Stimulated activated CD4-positive, alpha-beta T cell treated with anti-CD3 and anti-CD28 coated beads, TNF-alpha, amount 100 ng/mL, for 24 hours (primary cell): ENCODE data around the gene ANKRD29.
A peak's percentile ranks its signal among the peaks of the same experiment; 100 is the strongest.

ENCODE experiments used
- DNase-seq, 3 experiments: peaks; one replicate each; pipeline ENCODE4 v3.0.0-alpha.2; 2020; ENCODE audit warnings: low read depth in 3 of 3

ANKRD29 gene

DNA sequence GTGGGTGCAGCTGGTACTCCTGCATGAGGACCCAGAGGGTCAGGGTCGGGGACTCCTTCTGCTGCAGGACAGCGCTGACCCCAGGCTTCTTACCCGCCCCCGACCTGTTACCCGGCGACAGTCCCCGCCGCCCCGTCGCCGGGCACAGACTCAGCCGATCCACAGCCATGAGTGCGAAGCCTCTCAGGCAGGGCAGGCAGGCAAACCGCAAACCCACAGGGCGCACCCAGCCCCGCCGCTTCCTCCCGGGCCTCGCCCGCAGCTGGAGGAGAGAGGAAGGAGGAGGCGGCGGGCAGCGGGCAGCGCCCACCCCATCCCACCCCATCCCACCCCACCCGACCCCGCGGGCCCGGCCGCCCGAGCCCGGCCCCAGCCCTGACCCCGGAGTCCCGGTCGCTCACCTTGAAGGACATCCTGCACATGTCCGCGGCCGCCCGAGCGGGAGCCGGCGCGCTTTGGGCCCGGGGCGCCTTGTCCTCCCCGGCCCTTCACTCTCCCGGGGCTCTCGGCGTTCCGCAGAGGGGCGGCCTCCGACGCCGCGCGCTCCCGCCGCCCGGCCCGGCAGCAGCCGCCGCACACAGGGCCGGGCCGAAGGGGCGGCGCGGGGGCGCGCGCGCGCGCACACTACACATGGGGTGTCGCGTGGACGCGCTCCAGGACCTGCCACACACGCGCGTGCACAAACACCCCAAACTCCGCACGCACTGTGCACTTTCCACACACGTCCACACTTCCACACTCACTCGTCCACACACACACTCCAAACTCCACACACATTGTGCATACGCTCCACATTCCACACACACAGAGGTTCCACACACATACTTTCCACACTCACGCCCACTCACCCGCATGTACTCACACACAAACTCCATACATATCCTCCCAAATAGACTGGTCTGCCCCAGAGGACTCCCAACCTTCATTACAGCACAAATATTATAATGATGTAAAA lies at the start of gene ANKRD29:
ANKRD29 (minus strand) TSS at position 603 of the 955 bp plus-strand sequence; CDS start at position 422, 181 bp downstream.
- peak; percentile 1 to 44 (median 15) for DNase-seq

DNA sequence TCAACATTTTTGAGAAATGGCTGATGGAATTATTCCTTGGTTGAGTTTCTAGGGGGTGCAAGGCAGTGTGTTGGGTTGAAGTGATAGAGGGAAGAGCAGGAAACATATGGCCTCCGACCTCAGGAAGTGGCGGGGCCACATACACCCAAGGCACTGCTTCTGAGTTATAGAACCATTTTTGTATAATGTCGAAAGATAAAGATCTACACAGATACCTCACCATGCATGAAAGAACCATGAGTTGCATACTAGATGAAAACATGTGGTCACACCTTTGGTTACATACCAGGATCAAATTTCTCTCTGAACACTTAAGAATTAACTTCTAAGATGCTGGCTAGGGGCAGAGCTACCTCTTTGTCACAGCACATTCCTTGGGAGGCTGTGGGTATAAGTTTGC lies 49.7 kb upstream of the ANKRD29 start:
- no peak for DNase-seq

DNA sequence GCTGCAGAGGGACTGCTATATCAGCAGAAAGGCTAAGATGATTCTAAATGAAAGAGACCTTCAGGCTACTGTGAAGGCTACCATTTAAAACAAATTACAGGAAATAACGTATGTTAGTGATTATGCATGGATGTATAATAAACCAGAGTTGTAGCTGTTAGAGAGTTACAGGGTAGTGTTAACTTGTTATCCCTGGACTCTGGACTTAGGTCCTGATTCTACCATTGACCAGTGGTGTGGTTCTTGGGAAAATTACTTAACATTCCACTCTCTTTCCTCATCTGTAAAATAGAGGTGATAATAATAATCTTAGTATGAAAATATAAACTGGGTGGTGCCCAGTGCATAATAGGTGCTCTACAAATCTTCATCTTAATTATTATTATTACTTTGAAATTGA lies 48.7 kb upstream of the ANKRD29 start:
- no peak for DNase-seq

- no peak for DNase-seq
Observed at GRCh38 chr18:23710946-23711345, 48.2 kb upstream of the ANKRD29 start.

DNA sequence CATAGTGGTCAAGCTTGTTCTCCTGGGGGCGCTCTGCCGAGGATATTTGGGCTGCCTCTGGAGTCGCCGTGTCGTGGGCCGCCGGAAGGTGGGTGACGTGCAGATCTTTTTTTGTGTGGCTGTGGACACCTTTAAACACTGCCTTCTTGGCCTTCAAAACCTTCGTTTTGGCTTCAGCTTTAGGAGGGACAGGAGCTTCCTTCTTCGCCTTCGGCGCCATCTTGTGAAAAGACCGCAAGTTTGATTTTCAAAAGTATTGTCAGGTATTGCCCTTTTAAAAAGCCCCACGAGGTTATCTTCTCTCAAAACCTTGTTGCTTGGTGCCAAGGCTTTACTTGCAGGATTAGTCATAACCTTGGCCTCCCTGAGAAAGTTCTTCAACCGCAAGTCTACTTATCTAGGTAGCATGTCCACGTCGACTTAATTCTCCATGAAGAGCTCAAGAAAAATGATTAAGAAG lies 47.4 kb upstream of the ANKRD29 start:
- DNase-seq: no peak

DNA sequence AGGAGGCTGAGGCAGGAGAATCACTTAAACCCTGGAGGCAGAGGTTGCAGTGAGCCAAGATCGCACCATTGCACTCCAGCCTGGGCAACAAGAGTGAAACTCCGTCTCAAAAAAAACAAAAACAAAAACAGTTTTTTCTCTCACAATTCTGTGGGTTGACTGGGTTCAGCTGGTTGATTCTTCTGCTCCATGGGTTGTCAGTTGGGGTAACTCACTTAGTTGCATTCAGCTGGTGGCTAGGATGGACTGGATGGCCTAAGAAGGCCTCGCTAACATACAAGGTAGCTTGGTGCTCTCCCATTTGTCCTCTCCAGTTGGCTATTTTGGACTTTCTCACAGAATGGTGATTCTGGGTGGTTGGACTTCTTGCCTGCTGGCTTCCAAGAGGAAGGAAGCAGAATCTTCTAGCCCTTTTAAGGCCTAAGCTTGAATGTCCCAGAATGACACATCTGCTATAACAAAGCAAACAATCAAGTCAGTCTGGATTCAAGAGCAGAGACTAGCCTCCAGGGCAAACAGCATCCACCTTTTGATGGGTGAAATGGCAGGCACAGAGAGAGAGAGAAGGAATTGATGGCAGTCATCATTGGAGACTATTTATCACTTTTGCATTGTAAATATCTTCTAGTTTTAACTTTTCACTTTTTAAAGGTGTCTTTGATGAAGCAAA lies 44.4 kb upstream of the ANKRD29 start:
- no peak for DNase-seq

- no peak for DNase-seq
Observed at GRCh38 chr18:23704806-23705205, 42.1 kb upstream of the ANKRD29 start.

- no peak for DNase-seq
Observed at GRCh38 chr18:23703987-23704384, 41.3 kb upstream of the ANKRD29 start.

DNA sequence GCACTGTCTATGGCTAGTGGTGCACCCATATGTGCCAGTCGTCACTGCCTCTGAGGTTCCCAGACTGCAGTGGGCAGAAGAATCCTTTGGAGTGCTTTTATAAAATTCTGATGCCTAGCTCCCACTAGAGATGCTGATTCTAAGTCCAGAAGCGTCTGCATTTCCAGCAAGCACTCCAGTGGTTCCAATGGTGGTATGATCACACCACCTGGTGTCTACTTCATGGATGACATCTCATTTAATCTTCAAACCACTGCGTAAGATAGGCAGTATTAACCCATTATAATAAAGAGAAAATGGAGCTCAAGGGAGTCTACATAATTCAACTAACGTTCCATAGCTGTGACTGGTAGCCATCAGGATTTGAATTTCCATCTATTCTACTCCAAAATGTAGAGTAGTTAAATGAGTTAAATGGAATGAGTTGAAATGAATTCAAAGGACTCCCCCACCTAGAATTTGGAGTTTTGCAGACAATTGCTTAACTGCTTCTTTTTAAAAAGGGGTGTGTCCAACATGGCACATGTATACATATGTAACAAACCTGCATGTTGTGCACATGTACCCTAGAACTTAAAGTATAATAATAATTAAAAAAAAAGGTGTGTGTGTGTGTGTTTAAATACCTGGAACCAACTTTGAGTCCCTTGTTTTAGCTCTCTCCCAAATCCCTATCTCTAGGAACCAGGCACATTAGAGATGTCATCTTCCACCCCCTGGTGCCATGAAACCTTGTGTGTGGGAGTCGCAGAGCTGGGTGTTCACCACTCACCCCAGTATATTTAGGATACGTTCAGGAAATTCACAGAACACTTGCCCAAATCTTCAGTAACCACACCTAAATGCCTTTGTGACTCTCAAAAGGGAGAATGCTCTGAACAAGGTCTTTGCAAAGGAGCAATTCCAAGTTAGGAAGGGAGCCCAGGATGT lies 40.6 kb upstream of the ANKRD29 start:
- DNase-seq: no peak

DNA sequence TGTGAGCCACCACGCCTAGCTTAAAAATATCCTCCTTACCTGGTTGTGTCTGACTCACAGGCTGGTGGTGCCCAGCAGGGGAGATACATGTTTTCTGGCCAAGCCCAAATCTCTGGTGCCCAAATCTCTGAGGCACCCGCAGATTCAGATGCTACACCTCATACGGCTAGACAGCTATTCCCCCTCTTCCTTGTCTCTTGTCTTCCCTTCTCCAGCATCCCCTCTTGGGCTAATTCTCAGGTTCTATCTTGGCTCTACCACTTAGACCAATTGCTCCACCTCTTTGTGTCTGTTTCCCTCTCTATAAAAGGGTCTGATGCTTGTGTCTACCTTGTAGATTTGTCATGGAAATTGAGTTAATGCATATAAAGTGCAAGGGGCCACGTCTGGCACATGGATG lies 39.9 kb upstream of the ANKRD29 start:
- DNase-seq: no peak

GRCh38 chr18:23701544-23702064 lies 38.9 kb upstream of the ANKRD29 start:
- DNase-seq: no peak

- no peak for DNase-seq
Observed at GRCh38 chr18:23701017-23701416, 38.3 kb upstream of the ANKRD29 start.

- no peak for DNase-seq
Observed at GRCh38 chr18:23694637-23695430, 32.1 kb upstream of the ANKRD29 start.

DNA sequence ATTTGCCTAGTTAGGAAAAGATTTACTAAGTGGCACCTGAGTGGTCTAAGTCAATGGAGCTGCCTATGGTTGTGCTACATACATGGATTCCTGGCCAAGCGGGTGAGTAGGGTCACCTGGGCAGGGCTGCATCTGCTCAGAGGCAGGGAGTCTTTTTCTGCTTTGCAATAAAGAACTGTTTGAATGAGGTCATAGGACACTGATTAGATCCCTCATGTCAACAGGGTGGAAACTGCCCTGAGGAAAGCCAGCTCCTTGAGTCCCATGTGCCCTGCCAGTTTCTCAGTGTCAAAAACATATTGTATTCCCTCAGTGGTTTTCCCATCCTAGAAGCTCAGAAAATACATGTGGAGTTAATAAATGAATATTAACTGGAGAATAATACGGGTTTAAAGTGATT lies 31.1 kb upstream of the ANKRD29 start:
- DNase-seq: no peak

DNA sequence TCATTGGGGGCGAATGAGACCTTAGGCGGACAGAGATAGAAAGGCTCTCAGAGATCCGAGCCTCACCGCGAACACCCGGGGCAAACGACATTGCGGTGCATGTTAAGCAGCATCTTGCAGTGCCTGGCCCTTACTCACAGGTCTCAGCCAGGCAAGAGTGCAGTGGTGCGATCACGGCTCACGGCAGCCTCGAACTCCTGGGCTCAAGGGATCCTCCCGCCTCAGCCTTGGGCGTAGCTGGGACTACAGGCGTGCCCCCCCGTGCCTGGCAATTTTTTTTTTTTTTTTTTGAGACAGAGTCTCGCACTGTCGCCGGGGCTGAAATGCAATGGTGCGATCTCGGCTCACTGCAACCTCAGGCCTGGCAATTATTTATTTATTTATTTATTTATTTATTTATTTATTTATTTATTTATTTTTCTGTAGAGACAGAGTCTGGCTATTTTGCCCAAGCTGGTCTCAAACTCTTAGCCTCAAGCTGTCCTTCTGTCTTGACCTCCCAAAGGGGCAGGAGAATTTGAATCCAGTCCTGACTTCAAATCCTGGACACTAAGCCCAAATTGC lies 27.9 kb upstream of the ANKRD29 start:
- DNase-seq: no peak

GRCh38 chr18:23689616-23690504 lies 27.1 kb upstream of the ANKRD29 start:
- peak in 1 of 3 experiments; percentile 5 for DNase-seq

DNA sequence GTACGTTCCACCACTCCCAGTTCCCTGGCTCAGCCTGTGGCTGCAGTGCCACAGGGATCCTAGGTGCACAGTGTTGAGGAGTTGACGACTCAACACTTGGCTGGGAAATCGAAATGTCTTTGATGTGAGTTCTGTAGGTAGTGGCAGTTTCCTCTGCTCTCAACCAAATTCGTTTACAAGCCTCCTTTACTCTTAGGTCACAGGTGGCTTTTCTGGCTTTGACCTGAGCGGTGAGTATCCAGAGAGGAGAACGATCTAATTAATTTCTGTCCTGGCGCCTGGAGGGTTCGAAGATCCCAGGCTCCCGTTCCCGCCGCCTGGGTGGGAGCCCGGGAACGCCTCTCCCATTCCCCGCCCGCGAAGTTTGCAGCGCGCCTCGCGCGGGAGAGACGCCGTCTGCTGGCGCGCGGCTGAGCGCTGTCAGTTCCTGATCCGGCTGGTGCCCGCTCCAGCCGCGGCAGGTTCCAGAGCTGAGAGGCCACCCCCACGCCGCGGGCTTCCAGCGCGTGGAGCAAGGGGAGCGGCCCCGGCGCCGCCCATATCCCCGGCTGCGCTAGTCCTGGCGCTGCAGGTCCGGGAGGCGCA lies 26.4 kb upstream of the ANKRD29 start, which contains the start of gene LAMA3:
LAMA3 (plus strand) TSS at position 423 of the 585 bp plus-strand sequence. CDS start 231 bp downstream, outside the sequence.
- peak in 1 of 3 experiments; percentile 18 for DNase-seq

DNA sequence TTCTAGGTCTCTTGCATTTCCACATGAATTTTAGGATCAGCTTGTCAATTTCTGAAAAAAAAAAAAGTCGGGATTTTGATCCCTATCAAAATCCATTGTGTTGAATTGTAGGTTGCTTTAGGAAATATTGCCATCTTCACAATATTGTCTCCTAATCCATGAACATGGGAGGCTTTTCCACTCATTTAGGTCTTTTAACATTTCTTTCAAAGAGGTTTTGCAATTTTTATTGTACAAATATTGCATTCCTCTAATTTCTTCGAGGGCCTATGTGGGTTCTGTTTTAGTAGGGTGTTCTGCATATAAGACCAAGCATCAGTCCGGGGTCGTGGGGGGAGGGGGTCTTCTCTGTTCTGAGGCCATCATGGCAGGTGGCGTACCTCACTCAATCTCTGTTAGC lies 25.8 kb upstream of the ANKRD29 start:
- DNase-seq: no peak
